GM23338 (cell line): ENCODE data around the gene TMBIM6.

ENCODE experiments used
- CTCF ChIP-seq, 2 experiments: fragments of 200-600 bp in 1 of 2; sonication (generic) in 1 of 2; conservative IDR thresholded peaks; 2 replicates each; pipeline versions ENCODE4 v1.5.1 to v1.6.1; 2016 to 2017; ENCODE audit warnings: antibody characterized with exemption in 2 of 2, low read depth in 2 of 2, mild to moderate bottlenecking in 2 of 2, moderate library complexity in 1 of 2
- EZH2 ChIP-seq: fragments of 200-600 bp; sonication (generic); IDR thresholded peaks from one replicate; pipeline ENCODE4 v1.8.0; 2017; ENCODE audit warnings: antibody characterized with exemption, mild to moderate bottlenecking, low read depth; ENCODE audit not compliant: unreplicated experiment
- JUNB ChIP-seq: IDR thresholded peaks from one replicate; pipeline ENCODE4 v1.6.1; 2016; ENCODE audit warnings: antibody characterized with exemption; ENCODE audit not compliant: unreplicated experiment
- POLR2AphosphoS5 ChIP-seq: IDR thresholded peaks from 2 replicates; pipeline ENCODE4 v1.6.1; 2016; ENCODE audit warnings: antibody characterized with exemption, low read depth

DNA sequence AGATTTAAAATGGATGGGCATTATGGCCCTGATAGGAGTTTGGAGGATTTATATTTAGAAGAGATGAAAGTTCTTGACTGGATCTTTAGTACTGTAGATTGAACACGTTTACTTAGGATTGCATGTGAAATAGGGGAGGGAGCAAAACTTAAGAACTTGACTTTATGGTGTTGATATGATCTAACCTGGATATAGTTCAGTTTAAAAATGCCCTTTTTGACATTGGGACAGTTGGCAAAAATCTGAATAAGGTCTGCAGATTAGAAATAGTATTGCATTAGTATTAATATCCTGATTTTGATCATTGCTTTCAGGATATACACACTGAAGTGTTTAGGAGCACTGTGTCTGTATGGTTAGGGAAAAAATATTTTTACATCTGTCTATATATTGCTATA, 9.6 kb downstream of the TMBIM6 start:
- no peak for TF ChIP-seq JUNB
- TF ChIP-seq POLR2AphosphoS5: no peak
- TF ChIP-seq CTCF (conservative IDR thresholded peaks at IDR 0.05; ENCODE audit: low read depth in 2 of 2): no peak
- no peak for TF ChIP-seq EZH2
